NCI-H1694 (cell line): ENCODE measurements around the gene SPTBN1.

Experiments
- DNase-seq: peaks from one replicate; lab custom pipeline; 2025; lab: John Stamatoyannopoulos, UW

SPTBN1 gene

DNA sequence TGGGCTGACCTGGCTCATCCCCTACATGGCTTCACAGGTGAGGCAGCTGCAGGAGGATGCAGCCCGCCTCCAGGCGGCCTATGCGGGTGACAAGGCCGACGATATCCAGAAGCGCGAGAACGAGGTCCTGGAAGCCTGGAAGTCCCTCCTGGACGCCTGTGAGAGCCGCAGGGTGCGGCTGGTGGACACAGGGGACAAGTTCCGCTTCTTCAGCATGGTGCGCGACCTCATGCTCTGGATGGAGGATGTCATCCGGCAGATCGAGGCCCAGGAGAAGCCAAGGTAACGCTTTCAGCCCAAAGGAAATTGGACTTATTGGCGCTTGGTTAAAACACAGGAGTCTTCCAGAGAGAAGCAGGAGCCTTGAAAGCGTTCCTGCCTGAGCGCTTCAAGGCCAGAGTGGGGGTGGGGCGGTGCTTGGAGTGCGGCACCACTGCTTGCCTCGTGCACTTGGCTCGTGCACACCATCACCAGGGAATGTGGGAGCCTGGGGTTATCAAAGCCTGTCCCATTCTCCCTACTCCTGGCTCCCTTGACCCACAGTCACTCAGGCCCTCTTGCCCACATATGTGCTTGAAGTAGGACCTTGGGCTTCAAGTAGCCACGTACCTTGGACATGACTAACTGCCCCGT, 197.6 kb downstream of the SPTBN1 start:
- DNase-seq: no peak

DNA sequence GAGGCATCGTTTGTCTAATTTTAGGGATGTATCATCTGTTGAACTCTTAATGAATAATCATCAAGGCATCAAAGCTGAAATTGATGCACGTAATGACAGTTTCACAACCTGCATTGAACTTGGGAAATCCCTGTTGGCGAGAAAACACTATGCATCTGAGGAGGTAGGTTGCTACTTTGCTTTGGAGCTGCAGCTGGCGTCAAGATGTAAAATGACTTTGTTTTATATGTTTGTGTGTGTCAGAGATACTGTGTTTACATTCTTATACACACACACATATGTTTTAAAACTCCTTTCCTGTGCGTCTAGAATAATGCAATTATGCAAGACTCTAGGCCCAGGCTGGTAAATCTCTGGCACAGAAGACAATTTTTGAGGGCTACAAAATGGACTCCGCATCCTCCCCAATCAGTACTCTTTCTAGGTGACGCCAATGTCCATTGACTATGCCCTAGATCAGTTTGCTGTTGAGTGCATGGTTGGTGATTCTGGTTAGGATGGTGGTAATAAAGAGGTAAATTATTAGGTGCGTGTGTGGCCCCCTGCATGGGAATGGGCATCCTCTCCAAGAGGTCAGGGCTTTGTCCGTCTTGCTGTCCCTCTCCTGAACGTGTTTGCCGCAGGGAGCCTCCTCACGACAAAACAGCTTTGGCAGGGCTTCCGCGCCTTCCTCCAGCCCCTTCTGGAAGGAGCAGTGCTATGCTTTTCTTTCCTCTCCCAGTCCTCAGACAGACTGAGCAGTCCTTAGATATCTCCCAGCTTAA, 199.1 kb downstream of the SPTBN1 start:
- no peak for DNase-seq

GRCh38 chr2:54656863-54657262, 200.7 kb downstream of the SPTBN1 start:
- no peak for DNase-seq

DNA sequence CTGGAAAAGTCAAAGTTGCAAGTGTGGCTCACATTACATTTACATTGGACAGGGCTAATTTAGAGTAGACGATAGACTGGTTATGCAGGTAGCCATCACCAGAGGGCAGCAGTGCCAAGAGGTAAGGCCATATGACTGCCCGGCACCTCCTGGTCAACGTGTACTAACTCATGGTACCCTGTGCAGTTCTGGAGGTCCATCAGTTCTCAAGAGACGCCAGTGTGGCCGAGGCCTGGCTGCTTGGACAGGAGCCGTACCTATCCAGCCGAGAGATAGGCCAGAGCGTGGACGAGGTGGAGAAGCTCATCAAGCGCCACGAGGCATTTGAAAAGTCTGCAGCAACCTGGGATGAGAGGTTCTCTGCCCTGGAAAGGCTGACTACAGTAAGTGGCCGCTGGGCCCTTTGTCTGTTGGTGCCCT, 201.5 kb downstream of the SPTBN1 start:
- DNase-seq: peak; percentile 13

GRCh38 chr2:54658564-54659071, 202.5 kb downstream of the SPTBN1 start:
- no peak for DNase-seq

DNA sequence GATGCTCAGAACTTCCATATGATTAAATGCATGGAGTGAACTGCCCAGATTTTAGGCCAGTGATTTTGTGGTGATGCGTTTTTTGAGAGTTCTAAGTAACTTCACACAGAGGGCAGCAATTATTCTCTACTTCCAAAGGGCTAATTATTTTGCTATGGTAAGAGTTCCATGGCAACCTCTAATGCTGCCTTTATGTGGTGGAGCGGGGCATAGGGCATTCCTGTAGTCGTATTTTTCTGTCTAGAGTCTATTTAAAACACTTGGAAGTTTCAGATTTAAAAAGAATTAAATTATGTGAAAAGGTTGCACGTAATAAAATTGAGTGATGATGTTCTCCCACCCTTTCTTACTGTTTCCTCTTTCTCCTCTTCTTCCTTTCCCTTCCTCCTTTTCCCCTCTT, 203.4 kb downstream of the SPTBN1 start:
- DNase-seq: no peak

DNA sequence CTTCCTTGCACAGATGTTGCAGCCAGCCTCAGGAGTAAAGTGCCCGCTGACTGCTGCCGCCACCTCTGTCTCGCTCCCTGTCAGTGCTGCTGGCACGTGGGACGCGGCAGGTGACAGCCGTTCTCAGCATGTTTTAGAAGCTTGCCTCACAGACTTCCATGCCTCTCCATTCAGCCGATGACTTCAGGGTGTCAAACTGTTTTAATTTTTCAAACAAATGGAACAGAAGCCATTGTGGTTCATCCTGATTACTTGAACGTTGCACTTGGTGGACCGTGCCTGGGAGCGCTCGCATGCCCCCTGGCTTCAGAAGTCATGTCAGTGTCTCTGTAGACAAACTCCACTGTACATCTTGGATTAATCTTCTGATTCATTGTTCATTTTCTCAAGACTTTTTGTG, 204.6 kb downstream of the SPTBN1 start:
- no peak for DNase-seq

DNA sequence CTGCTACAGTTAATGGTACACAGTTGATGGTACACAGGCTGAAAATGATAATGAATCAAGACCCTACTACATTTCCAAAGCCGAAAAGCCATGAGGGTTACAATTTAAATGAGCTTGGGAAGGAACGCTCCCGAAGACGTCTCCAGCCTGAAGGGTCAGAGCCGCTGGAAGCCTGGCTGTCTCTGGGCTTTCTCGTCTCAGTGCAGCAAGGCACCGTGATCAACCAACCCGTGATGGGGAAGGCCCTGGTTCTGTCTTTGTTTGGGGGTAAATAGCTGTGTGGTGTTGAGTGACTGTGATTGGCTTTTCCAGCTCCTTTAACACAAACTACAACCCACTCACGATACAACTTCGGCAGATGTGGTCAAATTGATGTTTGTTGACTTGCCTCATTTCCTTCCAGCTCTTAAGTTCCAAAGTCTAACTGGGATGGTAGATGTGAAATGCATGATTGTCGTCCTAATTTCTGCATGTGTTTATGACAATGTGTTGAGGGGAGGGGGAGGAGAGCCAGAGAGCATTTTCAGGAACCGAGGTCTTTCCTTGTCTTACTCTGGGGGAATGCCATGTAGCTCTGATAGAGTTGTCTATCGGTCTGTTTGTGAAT, 207.4 kb downstream of the SPTBN1 start:
- DNase-seq: no peak

GRCh38 chr2:54664238-54664786, 208.2 kb downstream of the SPTBN1 start:
- DNase-seq: no peak

DNA sequence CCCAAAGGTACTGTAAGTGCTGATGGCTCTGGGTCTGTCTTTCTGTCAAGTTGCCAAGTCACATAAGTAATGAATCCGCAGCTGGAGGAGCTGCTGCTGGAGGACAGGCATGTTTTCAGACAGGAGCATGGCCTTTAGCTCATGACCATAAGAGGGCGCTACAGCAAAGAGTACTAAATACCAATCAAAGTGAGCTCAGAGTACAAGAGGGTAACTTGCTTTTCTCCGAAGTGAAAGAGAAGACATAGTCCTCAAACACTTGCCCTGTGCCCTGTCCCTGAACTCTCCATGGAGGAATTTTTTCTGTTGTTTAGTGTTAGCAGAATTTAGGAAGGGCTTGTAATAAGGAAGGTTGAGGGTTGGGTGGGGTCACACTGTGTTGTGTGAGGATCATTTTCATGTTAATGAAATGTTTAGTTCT, 209.3 kb downstream of the SPTBN1 start:
- DNase-seq: peak; percentile 61

DNA sequence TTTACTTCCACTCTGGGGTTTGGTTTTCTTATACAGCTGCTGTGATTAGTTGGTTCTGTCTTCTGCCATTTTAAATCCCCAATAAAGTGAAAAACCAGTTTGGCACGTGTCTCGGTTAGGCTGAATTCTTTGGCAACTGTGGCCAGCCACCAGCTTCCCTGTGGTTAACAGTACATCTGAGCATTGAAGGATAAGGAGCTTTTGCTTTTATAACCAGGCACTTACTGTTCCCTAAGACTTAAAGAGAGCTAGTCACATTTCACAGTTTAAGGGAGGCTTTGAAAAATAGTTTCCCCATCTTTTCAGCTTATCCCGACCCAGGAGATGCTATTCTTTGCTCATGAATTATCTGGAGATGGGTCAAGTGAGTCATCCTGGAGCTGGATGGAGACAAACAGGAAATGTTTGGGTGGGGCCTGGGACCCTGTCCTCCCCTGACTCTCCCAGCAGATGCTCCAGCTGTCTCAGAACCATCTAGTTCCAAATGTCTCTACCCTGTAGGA, 210.1 kb downstream of the SPTBN1 start:
- DNase-seq: peak; percentile 68

GRCh38 chr2:54666634-54667265, 210.6 kb downstream of the SPTBN1 start:
- DNase-seq: peak; percentile 91

DNA sequence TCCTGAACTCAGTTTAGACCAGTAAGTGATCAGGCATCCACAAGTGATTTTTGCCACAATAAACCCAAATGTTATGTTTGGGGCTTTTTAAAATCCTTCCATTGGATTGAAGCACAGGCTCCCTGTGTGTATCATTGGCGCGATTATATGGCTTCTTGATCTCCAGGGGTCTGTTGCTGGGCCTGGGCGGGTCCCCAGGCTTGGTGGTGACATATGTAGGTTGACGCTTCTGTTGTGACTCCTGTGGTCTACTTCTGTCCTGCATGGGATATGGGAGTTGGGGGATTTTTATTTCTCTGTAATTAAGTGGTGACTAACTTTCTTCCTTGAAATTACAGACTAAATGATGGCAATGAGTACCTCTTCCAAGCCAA, 211.1 kb downstream of the SPTBN1 start:
- DNase-seq: no peak

DNA sequence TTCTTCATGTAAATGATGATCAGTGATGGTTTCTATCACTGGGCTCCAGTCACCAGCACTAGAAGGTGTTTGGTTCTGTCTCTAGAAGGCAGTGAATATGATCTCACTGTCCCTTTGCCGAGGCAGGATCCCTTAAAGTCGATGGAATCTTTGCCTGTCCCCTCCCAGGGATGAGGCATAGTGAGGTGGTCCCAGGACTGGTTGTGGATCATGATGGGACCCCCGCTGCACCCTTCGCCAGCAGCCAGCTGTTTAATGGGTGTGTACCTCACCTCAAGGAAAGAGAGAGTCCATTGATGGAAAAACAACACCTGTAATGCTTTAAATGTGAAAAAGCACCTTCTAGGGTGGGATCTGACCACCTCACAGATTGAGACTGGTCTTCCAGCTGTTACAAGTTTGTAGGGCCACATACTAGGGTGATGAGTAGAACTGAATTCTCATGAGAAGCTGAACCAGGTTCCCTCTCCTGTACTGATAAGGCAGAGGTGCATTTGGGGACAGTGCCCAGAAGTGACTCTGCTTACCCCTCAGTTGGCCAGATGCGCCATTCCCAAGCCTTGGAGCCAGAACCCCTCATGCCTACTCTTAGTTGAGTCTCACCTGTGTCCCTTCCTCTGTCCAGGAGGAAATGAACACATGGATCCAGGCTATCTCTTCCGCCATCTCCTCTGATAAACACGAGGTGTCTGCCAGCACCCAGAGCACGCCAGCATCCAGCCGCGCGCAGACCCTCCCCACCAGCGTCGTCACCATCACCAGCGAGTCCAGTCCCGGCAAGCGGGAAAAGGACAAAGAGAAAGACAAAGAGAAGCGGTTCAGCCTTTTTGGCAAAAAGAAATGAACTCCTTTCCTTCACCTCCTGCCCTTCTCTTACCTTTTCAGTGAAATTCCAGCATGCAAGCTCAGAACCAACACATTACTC, 211.9 kb downstream of the SPTBN1 start:
- DNase-seq: no peak

DNA sequence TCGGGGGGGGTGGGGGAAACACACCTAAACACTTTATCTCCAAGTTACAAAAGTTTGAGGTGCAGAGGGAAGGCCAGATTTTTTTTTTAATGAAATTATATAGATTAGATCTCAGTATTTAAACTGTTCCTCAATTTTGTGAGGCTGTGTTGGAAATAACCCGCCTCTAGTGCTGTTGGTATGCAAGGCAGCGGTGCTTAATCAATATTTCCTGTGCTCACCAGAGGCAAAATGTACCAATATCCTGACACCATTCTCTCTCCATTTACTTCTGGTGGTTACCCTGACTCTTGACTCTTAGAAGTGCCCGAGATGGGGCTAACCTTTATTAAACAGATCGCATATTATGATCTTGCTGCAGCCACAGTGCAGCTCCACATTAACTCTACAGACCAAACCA, 212.6 kb downstream of the SPTBN1 start:
- no peak for DNase-seq

DNA sequence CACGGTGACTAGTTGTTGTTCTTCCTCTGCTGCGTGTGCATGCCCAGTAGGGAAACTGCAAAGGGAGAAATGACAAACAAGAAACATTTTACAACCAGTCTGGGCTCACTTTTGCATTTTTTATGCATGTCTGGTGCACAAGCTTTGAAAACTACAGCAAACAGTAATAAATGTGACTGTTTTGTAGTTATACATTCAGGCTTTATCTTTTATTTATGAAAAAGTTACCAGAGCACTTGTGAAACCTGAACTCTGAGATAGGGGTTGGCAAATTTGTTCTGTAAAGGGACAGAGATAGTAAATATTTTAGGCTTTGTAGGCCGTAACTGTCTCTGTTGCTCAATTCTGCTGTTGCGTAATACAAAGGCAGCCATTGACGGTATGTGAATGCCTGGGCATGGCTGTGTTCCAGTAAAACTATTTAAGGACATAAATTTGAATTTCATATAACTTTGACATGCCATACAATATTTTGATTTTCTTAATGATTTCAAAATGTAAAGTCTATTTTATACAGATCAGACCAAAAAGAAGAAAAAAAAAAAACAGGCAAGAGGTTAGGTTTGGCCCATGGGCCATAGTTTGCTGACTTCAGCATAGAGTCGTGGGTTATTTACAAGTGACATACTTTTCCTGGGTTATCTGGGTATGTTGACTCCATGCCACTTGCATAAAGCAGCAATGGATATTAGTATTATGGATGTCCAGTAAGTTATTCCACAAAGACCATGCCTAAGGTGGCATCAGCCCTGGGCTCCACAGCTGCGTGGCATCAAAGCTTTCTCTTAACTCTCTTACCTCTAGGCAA, 213.8 kb downstream of the SPTBN1 start:
- DNase-seq: no peak

DNA sequence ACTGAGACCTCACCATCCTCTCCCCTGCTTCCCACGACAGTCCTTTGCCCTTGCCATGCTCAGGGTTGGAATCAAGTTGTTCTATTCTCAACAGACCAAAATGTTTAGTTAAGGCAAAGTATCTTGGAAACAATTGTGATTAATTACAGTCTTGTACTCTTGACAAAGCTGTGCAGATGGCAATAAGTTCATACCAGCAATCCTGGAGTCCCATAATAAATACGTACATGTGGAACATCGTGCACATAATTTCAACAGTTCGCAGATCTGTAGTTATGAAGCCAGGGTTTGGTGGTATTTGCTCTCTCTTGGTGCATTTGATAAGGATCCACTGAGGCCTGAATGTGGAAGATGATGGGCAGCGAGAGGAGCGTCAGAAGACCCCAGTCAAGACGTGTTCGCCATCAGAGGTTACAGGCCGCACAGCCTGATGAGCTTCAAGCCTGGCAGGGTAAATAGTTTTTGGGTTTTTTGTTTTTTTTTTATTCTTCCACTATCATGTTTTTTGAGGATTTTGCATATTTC, 214.4 kb downstream of the SPTBN1 start:
- no peak for DNase-seq

DNA sequence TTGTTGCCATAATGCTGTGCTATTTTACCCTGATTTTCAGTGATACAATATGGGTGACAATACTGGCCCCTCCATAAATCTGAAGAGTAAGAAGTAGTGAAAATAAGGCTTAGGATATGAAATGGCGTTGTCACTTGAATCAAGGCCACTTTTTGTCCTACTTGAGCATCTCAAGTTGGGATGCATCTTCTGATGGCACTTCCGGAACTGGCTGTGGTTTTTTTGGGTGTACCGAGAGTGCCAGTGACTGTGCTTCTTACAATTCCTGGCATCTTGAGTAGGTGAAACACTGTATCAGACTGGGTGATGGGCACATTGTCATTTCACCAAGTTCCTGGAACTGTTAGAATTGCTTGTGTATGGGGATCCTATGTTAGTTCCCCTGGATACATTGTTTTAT, 214.9 kb downstream of the SPTBN1 start:
- DNase-seq: no peak

DNA sequence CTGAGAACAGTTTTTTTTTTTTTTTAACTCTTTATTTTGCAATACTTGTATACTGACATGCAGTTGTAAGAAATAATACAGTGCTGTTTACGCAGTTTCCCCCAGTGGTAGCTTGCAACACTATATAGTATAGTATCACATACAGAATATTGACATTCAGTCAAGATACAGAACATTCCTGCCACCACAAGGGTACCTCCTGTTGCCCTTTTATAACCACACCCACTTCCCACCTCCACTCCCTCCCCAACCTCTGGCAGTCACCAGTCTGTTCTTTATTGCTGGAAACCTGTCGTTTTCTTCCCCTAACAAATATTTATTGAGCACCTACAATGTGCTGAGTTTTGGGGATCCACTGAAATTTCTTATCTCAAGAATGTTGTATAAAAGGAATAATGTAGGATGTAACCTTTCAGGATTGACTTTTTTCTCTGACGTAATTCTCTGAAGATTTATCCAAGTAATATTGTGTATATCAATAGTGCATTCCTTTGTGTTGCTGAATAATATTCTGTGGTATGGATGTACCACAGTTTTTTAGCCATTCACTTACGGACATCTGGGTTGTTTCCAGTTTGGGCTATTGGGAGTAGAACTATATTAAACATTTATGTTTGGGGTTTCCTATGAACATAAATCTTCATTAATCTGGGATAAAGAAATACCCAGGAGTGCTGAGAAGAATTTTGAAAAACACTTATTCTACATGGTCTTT, 215.9 kb downstream of the SPTBN1 start:
- DNase-seq: no peak
